Measurements from ENCODE around the gene HNRNPCL2.
"Not testable (repeated sequence)": the region's sequence is repeated elsewhere in the genome, so short reads cannot be mapped to it uniquely, and the experiment has no call there.

- not testable (repeated sequence) for TF ChIP-seq CTCF (conservative IDR thresholded peaks at IDR 0.05; ENCODE audit: low read depth, low read length); EZH2 (IDR thresholded peaks at IDR 0.05; ENCODE audit: borderline replicate concordance, low read depth, low read length, poor library complexity, severe bottlenecking)
Measured at GRCh38 chr1:13165531-13165930, 48.9 kb upstream of the HNRNPCL2 start, which contains the start of gene HNRNPCL4.
